HEK293T (cell line): ENCODE results near the gene FOXD4.
"Not testable (repeated sequence)": the region's sequence is repeated elsewhere in the genome, so short reads cannot be mapped to it uniquely, and the experiment has no call there.

Source experiments
- FOXK2 ChIP-seq: fragments of 450-650 bp; IDR thresholded peaks from 2 replicates; pipeline ENCODE4 v1.6.1; 2016; ENCODE audit warnings: mild to moderate bottlenecking
- SUZ12 ChIP-seq: fragments of 450-650 bp; IDR thresholded peaks from 2 replicates; pipeline ENCODE4 v1.6.1; 2016; ENCODE audit warnings: mild to moderate bottlenecking

GRCh38 chr9:115118-115451 lies 3.1 kb downstream of the FOXD4 start:
- not testable (repeated sequence) for TF ChIP-seq FOXK2, SUZ12
